Left hindlimb (tissue), 1 donor: ENCODE measurements around the gene SF3B2.
"Not testable (repeated sequence)": the region's sequence is repeated elsewhere in the genome, so short reads cannot be mapped to it uniquely, and the experiment has no call there.

Source experiments
- DNase-seq: peaks from one replicate; pipeline ENCODE4 v3.0.0-alpha.2; 2018

The SF3B2 gene

DNA sequence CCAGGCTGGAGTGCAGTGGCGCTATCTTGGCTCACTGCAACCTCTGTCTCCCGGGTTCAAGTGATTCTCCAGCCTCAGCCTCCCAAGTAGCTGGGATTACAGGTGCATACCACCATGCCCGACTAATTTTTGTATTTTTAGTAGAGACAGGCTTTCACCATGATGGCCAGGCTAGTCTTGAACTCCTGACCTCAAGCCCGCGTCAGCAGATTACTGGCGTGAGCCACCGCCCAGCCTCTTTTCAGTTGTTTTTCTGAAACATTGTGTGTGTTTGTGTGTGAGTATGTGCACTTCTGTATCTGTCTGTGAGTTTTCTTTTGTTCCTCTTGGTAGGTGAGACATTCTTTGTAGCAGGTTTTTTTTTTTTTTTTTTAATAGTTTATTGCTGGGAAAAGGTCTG lies 26.8 kb downstream of the SF3B2 start:
- DNase-seq, result not testable (repeated sequence)

DNA sequence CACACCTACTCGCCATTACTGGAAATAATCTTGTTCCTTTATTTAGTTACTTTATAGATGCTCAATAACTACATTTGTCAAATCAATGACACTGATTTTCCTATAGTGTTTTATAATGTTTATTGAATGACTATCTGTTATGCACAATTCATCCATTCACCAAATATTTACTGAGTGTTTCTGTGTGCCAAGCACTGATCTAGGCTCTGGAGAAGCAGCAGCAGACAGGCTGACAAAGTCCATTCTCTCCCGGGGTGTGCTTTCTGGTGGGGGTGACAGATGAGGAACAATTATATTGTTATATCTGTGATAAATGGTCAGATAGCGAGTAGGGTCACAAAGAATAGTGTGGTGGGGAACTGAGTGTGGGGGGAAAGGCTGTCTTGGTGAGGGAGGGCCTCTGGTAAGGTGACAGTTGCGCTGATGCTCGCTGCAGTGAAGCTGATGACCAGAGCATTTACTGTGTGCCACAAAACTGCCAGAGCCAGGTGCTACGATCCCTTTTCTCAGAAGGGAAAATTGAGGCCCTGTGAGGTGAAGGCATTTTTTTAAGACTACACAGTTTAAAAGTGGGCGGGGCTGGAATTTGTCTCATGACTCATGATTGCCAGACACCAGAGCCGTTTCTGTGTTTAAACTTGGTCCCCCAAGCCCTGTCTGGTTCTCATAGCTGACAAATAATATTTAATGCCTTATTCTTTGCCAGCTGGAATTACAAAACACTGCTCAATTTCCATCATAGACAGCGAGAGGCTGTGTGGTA lies 28.1 kb downstream of the SF3B2 start:
- no peak for DNase-seq

DNA sequence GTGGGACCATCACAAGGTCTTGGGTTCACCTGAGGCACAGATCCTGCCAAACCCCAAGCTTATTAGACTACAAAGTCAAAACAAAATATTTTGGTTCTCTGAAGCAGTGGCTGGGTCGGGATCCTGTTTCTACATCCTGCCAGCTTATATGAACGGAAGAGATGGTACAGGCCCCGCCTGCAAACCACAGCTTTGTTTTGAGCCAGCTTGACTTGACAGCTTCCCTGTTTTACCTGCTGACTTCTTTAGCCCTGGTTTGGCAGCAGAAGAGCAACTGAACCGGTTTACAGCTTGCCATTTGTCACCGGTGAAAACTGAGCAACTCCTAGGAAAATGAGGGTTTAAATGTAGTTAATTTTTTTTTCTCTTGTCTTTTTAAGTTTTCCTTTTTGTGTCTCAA lies 29.3 kb downstream of the SF3B2 start:
- no peak for DNase-seq

GRCh38 chr11:66082946-66083698 lies 31.0 kb downstream of the SF3B2 start:
- no peak for DNase-seq

GRCh38 chr11:66083767-66084166 lies 31.6 kb downstream of the SF3B2 start:
- DNase-seq, result no peak

- no peak for DNase-seq
Measured at GRCh38 chr11:66084821-66085475, 32.8 kb downstream of the SF3B2 start.

GRCh38 chr11:66087148-66087908 lies 35.2 kb downstream of the SF3B2 start:
- no peak for DNase-seq

GRCh38 chr11:66089067-66089466 lies 36.9 kb downstream of the SF3B2 start:
- no peak for DNase-seq

DNA sequence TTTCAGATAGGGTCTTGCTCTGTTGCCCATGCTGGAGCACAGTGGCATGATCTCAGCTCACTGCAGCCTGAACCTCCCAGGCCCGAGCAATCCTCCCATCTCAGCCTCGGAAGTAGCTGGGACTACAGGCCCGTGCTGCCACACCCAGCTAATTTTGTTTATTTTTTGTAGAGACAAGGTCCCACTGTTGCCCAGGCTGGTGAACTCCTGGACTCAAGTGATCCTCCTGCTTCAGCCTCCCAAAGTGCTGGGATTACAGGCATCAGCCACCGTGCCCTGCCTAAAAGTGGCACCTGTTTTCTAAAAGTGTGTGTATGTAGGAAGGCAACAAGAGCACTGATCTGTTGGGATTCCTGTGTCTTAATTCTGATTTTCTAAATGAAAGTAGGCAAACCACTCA lies 38.1 kb downstream of the SF3B2 start:
- no peak for DNase-seq

- not testable (repeated sequence) for DNase-seq
Measured at GRCh38 chr11:66092125-66092524, 40.0 kb downstream of the SF3B2 start.

GRCh38 chr11:66099746-66100145 lies 47.6 kb downstream of the SF3B2 start:
- DNase-seq, result not testable (repeated sequence)

- DNase-seq, result peak; percentile 72
Measured at GRCh38 chr11:66100272-66101065, 48.3 kb downstream of the SF3B2 start.

DNA sequence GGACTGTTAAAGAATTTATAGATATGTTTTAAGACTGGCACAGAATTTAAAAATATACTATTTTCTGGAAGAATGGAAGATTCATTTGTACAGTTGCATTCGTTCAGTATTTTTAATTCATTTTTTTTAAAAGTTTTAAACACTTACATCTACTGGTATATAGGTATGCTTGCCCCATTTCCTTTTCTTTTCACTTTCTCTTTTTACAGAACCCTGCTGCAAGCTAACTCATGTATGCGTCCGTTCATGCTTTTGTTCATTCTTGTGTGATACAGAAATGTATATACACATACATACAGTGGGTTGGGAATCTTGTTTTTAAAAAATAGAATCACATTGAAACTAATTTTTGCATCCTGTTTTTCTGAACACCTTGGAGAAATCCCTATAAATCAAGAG lies 48.9 kb downstream of the SF3B2 start:
- DNase-seq, result no peak

GRCh38 chr11:66104057-66104638 lies 52.0 kb downstream of the SF3B2 start:
- no peak for DNase-seq

- DNase-seq, result no peak
Measured at GRCh38 chr11:66106786-66107599, 54.8 kb downstream of the SF3B2 start.

DNA sequence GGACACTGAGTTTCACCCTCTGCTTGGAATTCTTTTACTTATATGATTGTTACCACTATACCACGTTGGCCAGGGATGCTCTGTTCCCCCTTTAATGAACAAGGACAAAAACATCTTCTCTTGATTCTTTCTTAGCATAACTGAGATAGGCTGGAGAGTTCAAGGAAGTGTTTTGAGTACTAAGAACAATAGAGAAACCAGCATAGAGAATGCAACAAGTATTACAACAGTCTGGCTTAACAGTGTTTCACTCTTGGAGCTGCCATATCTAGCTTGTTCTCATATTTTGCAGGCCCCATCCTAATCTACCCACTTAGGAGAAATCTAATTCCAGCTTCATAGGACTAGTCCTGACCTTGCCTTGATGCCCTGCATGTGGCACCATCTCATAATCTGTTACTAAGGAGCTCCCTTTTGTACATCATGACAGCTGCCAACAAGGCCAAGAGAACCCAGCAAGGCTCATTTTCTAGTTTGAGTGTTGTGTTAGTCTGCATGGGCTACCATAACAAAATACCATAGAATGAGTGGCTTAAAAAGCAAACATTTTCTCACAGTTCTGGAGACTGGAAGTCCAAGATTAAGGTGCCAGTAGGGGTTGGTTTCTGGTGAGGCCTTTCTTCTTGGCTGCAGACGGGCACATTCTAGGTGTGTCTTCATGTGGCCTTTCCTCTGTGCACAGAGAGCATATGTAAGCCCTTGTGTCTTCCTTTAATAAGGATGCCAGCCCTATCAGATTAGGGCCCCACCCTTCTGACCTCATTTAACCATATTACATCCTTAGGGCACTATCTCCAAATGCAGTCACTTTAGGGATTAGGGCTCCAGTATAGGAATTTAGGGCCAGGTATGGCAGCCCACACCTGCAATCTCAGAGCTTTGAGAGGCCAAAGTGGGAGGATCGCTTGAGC lies 55.7 kb downstream of the SF3B2 start:
- DNase-seq, result no peak

GRCh38 chr11:66109294-66109693 lies 57.1 kb downstream of the SF3B2 start:
- no peak for DNase-seq

DNA sequence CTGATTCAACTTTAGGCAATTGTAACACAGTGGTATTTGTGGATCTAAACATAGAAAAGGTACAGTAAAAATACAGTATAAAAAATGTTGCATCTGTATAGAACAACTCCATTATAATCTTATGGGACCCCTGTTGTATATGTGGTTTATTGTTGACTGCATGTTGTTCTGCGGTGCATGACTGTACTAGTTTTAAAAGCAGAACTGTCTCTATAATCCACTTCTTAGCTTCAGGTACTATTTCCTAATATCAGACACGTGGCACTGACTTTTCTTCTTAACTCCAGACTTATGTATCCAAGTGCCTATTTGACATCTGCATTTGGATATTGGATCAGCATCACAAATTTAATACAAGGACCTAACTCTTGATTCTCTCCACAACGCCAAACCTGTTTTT lies 59.0 kb downstream of the SF3B2 start:
- DNase-seq, result no peak

- no peak for DNase-seq
Measured at GRCh38 chr11:66112041-66112491, 59.9 kb downstream of the SF3B2 start.
